Activated naive CD8-positive, alpha-beta T cell treated with anti-CD3 and anti-CD28 coated beads, Interleukin-2, amount 10 ng/mL, durations not matched to agents 7 days and 5 days (primary cell): ENCODE measurements around the gene FIGN. TPM values are rescaled to one million over a fixed set of nuclear protein-coding genes. Genes with fewer than 3 reads are reported as not detected.

Experiments used
- ATAC-seq: fragments of 150-1000 bp; cut with Tn5 transposase; one replicate; pipeline ENCODE4 v1.10.0; 2021; ENCODE audit warnings: low read depth, moderate library complexity
- POLR2A ChIA-PET: fragments of 350-600 bp; sonication (Branson Sonifier 250); formaldehyde crosslinking; loops from one replicate; lab custom pipeline; 2021; ENCODE audit warnings: antibody characterized with exemption; lab: Charles Lee
- DNase-seq: peaks from one replicate; pipeline ENCODE4 v3.0.0; 2021
- H3K27ac Mint-ChIP-seq: one replicate; pipeline ENCODE4 v1.8.0; 2022; ENCODE audit warnings: mild to moderate bottlenecking, mixed read lengths
- H3K27me3 Mint-ChIP-seq: one replicate; pipeline ENCODE4 v1.8.0; 2022; ENCODE audit warnings: mild to moderate bottlenecking, moderate library complexity, mixed read lengths
- H3K36me3 Mint-ChIP-seq: one replicate; pipeline ENCODE4 v1.8.0; 2021; ENCODE audit warnings: mild to moderate bottlenecking, mixed read lengths
- H3K4me1 Mint-ChIP-seq: one replicate; pipeline ENCODE4 v1.8.0; 2021; ENCODE audit warnings: mixed read lengths
- H3K4me3 Mint-ChIP-seq: one replicate; pipeline ENCODE4 v1.8.0; 2022; ENCODE audit warnings: mild to moderate bottlenecking, moderate library complexity, mixed read lengths
- H3K9me3 Mint-ChIP-seq: one replicate; pipeline ENCODE4 v1.8.0; 2021; ENCODE audit warnings: mixed read lengths
- total RNA-seq, 2 experiments: library from RNA; stranded (reverse); gene quantifications; one replicate each; pipeline ENCODE4 v1.2.3, GENCODE V29; 2021

Gene FIGN
- total RNA-seq, 2 experiments from 2014 or later: not detected

GRCh38 chr2:163600801-163601200, 135.0 kb downstream of the FIGN start:
- ATAC-seq: no peak
- no peaks in the 10 kb centered on the region for H3K36me3 Mint-ChIP-seq
- no peak for DNase-seq
- H3K27me3 Mint-ChIP-seq: no peaks in the 10 kb centered on the region
- POLR2A ChIA-PET: no interaction called here
- H3K27ac Mint-ChIP-seq: no peak overlapping the region
- no peaks in the 10 kb centered on the region for H3K9me3 Mint-ChIP-seq
- no peak overlapping the region for H3K4me3 Mint-ChIP-seq
- no peaks in the 10 kb centered on the region for H3K4me1 Mint-ChIP-seq

- H3K27me3 Mint-ChIP-seq: no peaks in the 10 kb centered on the region
- DNase-seq: no peak
- no peak overlapping the region for H3K27ac Mint-ChIP-seq
- no peaks in the 10 kb centered on the region for H3K9me3 Mint-ChIP-seq
- H3K4me3 Mint-ChIP-seq: no peak overlapping the region
- no peaks in the 10 kb centered on the region for H3K36me3 Mint-ChIP-seq
- no peaks in the 10 kb centered on the region for H3K4me1 Mint-ChIP-seq
- POLR2A ChIA-PET: no interaction called here
- no peak for ATAC-seq
Measured at GRCh38 chr2:163595028-163595427, 140.8 kb downstream of the FIGN start.

- DNase-seq (no peak), ATAC-seq (no peak)
- no peaks in the 10 kb centered on the region for H3K36me3 Mint-ChIP-seq
- H3K27ac Mint-ChIP-seq: no peak overlapping the region
- no peaks in the 10 kb centered on the region for H3K27me3 Mint-ChIP-seq
- H3K4me3 Mint-ChIP-seq: no peak overlapping the region
- POLR2A ChIA-PET: no interaction called here
- H3K9me3 Mint-ChIP-seq: no peaks in the 10 kb centered on the region
- H3K4me1 Mint-ChIP-seq: no peaks in the 10 kb centered on the region
Measured at GRCh38 chr2:163594497-163594896, 141.3 kb downstream of the FIGN start.

GRCh38 chr2:163593982-163594381, 141.8 kb downstream of the FIGN start:
- Mint-ChIP-seq H3K36me3 (no peaks in the 10 kb centered on the region), H3K27me3 (no peaks in the 10 kb centered on the region), H3K4me3 (no peak overlapping the region), H3K4me1 (no peaks in the 10 kb centered on the region), H3K9me3 (no peaks in the 10 kb centered on the region), H3K27ac (no peak overlapping the region)
- ATAC-seq (no peak), DNase-seq (no peak)
- POLR2A ChIA-PET: no interaction called here

GRCh38 chr2:163592954-163593622, 142.7 kb downstream of the FIGN start:
- no peak for DNase-seq
- POLR2A ChIA-PET: no interaction called here
- no peak for ATAC-seq
- H3K9me3 Mint-ChIP-seq: no peaks in the 10 kb centered on the region
- no peaks in the 10 kb centered on the region for H3K36me3 Mint-ChIP-seq
- H3K4me1 Mint-ChIP-seq: no peaks in the 10 kb centered on the region
- no peak overlapping the region for H3K4me3 Mint-ChIP-seq
- no peak overlapping the region for H3K27ac Mint-ChIP-seq
- H3K27me3 Mint-ChIP-seq: no peaks in the 10 kb centered on the region

GRCh38 chr2:163591461-163591860, 144.3 kb downstream of the FIGN start:
- Mint-ChIP-seq H3K4me1 (no peaks in the 10 kb centered on the region), H3K27ac (no peak overlapping the region), H3K27me3 (no peaks in the 10 kb centered on the region), H3K4me3 (no peak overlapping the region), H3K36me3 (no peaks in the 10 kb centered on the region), H3K9me3 (no peaks in the 10 kb centered on the region)
- ATAC-seq (no peak), DNase-seq (no peak)
- POLR2A ChIA-PET: no interaction called here

- Mint-ChIP-seq H3K27ac (no peak overlapping the region), H3K9me3 (peaks cover 5% of the 10 kb centered on the region), H3K4me3 (no peak overlapping the region), H3K4me1 (no peaks in the 10 kb centered on the region), H3K36me3 (no peaks in the 10 kb centered on the region), H3K27me3 (no peaks in the 10 kb centered on the region)
- DNase-seq: no peak
- ATAC-seq: no peak
- POLR2A ChIA-PET: no interaction called here
Measured at GRCh38 chr2:163580757-163581156, 155.1 kb downstream of the FIGN start.

GRCh38 chr2:163574309-163574708, 161.5 kb downstream of the FIGN start:
- H3K36me3 Mint-ChIP-seq: no peaks in the 10 kb centered on the region
- DNase-seq (no peak), ATAC-seq (no peak)
- no peak overlapping the region for H3K4me3 Mint-ChIP-seq
- POLR2A ChIA-PET: no interaction called here
- H3K4me1 Mint-ChIP-seq: no peaks in the 10 kb centered on the region
- H3K27me3 Mint-ChIP-seq: no peaks in the 10 kb centered on the region
- peaks cover 2% of the 10 kb centered on the region for H3K9me3 Mint-ChIP-seq
- no peak overlapping the region for H3K27ac Mint-ChIP-seq

GRCh38 chr2:163573652-163574051, 162.2 kb downstream of the FIGN start:
- DNase-seq (no peak), ATAC-seq (no peak)
- no peak overlapping the region for H3K27ac Mint-ChIP-seq
- no peak overlapping the region for H3K4me3 Mint-ChIP-seq
- H3K9me3 Mint-ChIP-seq: peaks cover 2% of the 10 kb centered on the region
- H3K27me3 Mint-ChIP-seq: no peaks in the 10 kb centered on the region
- POLR2A ChIA-PET: no interaction called here
- no peaks in the 10 kb centered on the region for H3K4me1 Mint-ChIP-seq
- no peaks in the 10 kb centered on the region for H3K36me3 Mint-ChIP-seq

- Mint-ChIP-seq H3K27ac (no peak overlapping the region), H3K9me3 (peaks cover 2% of the 10 kb centered on the region), H3K4me1 (no peaks in the 10 kb centered on the region), H3K4me3 (no peak overlapping the region), H3K27me3 (no peaks in the 10 kb centered on the region), H3K36me3 (no peaks in the 10 kb centered on the region)
- DNase-seq: no peak
- no peak for ATAC-seq
- POLR2A ChIA-PET: no interaction called here
Measured at GRCh38 chr2:163572850-163573249, 163.0 kb downstream of the FIGN start.

GRCh38 chr2:163571423-163572102, 164.2 kb downstream of the FIGN start:
- Mint-ChIP-seq H3K9me3 (peaks cover 1% of the 10 kb centered on the region), H3K4me1 (no peaks in the 10 kb centered on the region), H3K27me3 (no peaks in the 10 kb centered on the region), H3K27ac (no peak overlapping the region), H3K36me3 (no peaks in the 10 kb centered on the region), H3K4me3 (no peak overlapping the region)
- POLR2A ChIA-PET: no interaction called here
- ATAC-seq (no peak), DNase-seq (no peak)

- H3K9me3 Mint-ChIP-seq: peaks cover 1% of the 10 kb centered on the region
- DNase-seq: no peak
- POLR2A ChIA-PET: no interaction called here
Measured at GRCh38 chr2:163570391-163570790, 165.4 kb downstream of the FIGN start.

GRCh38 chr2:163565192-163565591, 170.6 kb downstream of the FIGN start:
- H3K27ac Mint-ChIP-seq: no peak overlapping the region
- DNase-seq (no peak), ATAC-seq (no peak)
- no peaks in the 10 kb centered on the region for H3K4me1 Mint-ChIP-seq
- H3K4me3 Mint-ChIP-seq: no peak overlapping the region
- H3K36me3 Mint-ChIP-seq: no peaks in the 10 kb centered on the region
- POLR2A ChIA-PET: no interaction called here
- H3K9me3 Mint-ChIP-seq: no peaks in the 10 kb centered on the region
- no peaks in the 10 kb centered on the region for H3K27me3 Mint-ChIP-seq

More at GRCh38 chr2:163570391-163570790, 165.4 kb downstream of the FIGN start:
- Mint-ChIP-seq H3K4me3 (no peak overlapping the region), H3K27ac (no peak overlapping the region), H3K4me1 (no peaks in the 10 kb centered on the region), H3K36me3 (no peaks in the 10 kb centered on the region), H3K27me3 (no peaks in the 10 kb centered on the region)
- ATAC-seq: no peak

GRCh38 chr2:163564236-163564635, 171.6 kb downstream of the FIGN start:
- Mint-ChIP-seq H3K36me3 (no peaks in the 10 kb centered on the region), H3K27me3 (no peaks in the 10 kb centered on the region), H3K27ac (no peak overlapping the region), H3K9me3 (no peaks in the 10 kb centered on the region), H3K4me3 (no peak overlapping the region), H3K4me1 (no peaks in the 10 kb centered on the region)
- DNase-seq: no peak
- POLR2A ChIA-PET: no interaction called here
- no peak for ATAC-seq
